ENCODE data around the gene SMIM24.

DNA sequence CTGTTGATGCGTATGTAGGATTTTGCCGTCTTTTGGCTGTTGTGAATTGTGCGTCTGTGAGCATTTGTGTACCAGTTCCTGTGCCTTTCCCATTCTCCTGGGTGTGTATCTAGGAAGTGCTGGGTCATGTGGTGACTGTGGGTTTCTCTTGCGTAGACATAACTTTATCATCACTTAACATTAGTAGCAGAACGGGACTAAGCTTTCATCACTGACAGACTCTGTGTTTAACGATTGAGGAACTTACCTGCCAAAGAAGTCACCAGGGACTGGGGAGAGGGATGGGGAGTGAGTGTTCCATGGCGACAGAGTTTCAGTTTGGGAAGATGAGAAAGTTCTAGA is 40.8 kb upstream of the SMIM24 start:
- TF ChIP-seq, protein P1, sequence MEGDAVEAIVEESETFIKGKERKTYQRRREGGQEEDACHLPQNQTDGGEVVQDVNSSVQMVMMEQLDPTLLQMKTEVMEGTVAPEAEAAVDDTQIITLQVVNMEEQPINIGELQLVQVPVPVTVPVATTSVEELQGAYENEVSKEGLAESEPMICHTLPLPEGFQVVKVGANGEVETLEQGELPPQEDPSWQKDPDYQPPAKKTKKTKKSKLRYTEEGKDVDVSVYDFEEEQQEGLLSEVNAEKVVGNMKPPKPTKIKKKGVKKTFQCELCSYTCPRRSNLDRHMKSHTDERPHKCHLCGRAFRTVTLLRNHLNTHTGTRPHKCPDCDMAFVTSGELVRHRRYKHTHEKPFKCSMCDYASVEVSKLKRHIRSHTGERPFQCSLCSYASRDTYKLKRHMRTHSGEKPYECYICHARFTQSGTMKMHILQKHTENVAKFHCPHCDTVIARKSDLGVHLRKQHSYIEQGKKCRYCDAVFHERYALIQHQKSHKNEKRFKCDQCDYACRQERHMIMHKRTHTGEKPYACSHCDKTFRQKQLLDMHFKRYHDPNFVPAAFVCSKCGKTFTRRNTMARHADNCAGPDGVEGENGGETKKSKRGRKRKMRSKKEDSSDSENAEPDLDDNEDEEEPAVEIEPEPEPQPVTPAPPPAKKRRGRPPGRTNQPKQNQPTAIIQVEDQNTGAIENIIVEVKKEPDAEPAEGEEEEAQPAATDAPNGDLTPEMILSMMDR (IDR thresholded peaks at IDR 0.05) = no peak
- TF ChIP-seq RAD21 (conservative IDR thresholded peaks at IDR 0.05 in 1 of 2, IDR thresholded peaks at IDR 0.05 in 1 of 2) (no peak), POLR2A (IDR thresholded peaks at IDR 0.05; ENCODE audit: low read length) (no peak), CEBPB (IDR thresholded peaks at IDR 0.05) (no peak), CBX8 (IDR thresholded peaks at IDR 0.05) (no peak), MAFK (IDR thresholded peaks at IDR 0.05; ENCODE audit: partially characterized antibody) (no peak), CHD2 (IDR thresholded peaks at IDR 0.05; ENCODE audit: low read length, partially characterized antibody) (no peak), NFE2L2 (conservative IDR thresholded peaks at IDR 0.05; ENCODE audit: low read length) (no peak), ZSCAN20 (CRISPR knock-in tag; IDR thresholded peaks at IDR 0.05) (no peak), RARB (CRISPR knock-in tag; IDR thresholded peaks at IDR 0.05) (no peak), EP300 (IDR thresholded peaks at IDR 0.05) (no peak)
- TF ChIP-seq, protein P2, sequence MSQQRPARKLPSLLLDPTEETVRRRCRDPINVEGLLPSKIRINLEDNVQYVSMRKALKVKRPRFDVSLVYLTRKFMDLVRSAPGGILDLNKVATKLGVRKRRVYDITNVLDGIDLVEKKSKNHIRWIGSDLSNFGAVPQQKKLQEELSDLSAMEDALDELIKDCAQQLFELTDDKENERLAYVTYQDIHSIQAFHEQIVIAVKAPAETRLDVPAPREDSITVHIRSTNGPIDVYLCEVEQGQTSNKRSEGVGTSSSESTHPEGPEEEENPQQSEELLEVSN (IDR thresholded peaks at IDR 0.05; ENCODE audit: borderline replicate concordance, low read depth) = no peak
- TF ChIP-seq, protein P3, sequence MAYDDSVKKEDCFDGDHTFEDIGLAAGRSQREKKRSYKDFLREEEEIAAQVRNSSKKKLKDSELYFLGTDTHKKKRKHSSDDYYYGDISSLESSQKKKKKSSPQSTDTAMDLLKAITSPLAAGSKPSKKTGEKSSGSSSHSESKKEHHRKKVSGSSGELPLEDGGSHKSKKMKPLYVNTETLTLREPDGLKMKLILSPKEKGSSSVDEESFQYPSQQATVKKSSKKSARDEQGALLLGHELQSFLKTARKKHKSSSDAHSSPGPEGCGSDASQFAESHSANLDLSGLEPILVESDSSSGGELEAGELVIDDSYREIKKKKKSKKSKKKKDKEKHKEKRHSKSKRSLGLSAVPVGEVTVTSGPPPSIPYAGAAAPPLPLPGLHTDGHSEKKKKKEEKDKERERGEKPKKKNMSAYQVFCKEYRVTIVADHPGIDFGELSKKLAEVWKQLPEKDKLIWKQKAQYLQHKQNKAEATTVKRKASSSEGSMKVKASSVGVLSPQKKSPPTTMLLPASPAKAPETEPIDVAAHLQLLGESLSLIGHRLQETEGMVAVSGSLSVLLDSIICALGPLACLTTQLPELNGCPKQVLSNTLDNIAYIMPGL (CRISPR knock-in tag; IDR thresholded peaks at IDR 0.05; ENCODE audit: borderline replicate concordance) = no peak

Data from A549 (cell line).